DMS53 treated with DMSO at 0.1 percent for 48 hours (cell line): ENCODE data around the gene CASZ1.

Source experiments
- DNase-seq: peaks from one replicate; lab custom pipeline; 2025; ENCODE audit not compliant: unreplicated experiment; lab: John Stamatoyannopoulos, UW

CASZ1 gene

DNA sequence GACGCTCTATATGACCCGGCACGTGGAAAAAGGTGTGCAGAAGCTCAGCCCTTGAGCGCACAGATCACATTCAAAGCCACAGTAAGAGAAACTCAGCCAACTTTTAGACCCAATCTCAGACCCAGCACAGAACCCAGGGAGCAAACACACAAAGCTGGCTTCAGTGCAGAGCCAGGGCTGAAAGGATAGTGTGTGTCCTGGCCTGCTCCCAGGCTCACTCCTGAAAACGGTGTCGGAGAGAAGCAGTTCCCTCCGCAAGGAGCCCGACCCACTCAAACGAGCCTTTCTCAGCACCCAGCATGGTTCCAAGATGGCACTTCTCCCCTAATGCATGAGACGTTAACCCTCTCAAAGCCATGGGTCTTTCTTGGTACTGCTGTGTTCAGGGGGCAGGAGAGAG is 39.6 kb downstream of the CASZ1 start:
- no peak for DNase-seq

DNA sequence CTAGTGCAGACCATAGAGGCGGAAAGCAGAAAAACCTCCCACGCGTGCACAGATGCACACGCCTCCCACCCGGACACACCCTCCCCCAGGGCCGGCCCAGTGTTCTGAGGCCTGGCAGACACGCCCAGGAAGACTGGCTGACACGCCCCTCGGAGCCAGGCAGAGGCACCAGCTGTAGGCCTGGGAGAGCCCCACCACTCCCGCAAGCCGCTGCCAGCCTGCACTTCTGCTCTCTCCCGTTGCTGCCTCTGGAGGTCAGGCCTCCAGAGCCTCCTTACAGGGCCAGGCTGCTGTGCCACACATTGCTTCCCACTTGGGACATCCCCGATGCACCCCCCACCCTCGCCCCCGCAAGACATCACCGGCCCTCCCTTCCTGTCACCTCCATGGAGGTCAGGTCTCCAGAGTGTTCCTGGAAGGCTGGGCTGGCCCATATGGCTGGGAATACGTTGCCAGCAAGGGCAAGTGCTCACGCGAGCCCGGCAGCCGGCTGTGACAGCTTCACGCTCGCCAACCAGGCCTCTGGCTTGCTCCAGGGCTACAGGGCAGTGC is 40.4 kb downstream of the CASZ1 start:
- DNase-seq = no peak

DNA sequence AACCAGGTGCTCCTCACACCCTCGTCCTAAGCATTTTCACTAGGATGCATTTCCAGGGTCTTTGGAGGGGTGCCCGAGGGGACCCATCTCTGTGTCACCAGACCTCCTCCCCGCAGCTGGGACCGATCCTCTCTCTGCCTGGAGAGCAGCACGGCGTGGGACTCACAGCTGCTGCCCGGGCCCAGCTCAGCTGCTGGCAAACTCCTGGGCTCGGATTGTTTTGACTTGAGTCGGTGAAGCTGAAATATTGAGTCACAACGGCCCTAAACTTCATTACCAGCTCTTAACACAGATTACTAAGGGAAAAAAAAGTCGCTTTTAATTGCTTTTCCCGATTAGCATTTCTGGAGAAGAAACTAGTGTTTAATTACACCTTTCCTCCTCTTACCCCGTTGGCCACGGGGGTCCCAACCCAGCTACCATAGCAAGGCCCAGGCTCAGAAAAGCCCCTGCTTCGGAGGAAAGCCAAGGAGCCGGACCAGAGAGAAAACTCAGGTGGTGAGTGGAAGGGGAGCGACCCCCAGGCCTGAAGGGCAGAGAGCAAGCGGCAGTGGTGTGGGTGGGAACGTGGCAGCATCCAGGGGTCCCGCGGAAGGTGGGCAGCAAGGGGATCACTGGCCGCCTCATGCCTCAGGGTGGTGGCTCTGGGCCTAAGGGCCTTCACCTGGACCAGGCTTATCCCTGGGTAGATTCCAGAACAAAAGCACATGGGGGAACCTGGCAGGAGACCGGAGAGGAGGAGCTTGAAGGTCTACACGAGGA is 41.7 kb downstream of the CASZ1 start:
- no peak for DNase-seq

DNA sequence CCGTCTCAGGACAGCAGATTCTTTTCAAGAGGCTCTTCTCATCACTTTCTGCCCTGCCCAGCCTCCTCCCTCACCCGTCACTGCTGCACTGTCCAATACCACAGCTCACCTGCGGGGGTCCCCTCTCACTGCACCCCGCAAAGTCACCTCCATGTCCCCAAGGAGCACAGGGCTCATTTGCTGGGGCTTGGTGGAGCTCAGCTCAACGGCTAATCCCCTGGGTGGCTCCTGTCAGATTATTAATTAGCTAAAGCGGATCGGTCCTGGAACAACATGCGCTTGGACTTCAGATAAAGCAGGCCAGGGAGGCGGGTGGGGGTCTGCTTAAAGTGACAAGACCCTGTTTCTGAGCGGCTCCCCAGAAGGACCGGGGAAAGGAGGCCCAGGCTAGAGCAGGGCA is 43.1 kb downstream of the CASZ1 start:
- DNase-seq = no peak

DNA sequence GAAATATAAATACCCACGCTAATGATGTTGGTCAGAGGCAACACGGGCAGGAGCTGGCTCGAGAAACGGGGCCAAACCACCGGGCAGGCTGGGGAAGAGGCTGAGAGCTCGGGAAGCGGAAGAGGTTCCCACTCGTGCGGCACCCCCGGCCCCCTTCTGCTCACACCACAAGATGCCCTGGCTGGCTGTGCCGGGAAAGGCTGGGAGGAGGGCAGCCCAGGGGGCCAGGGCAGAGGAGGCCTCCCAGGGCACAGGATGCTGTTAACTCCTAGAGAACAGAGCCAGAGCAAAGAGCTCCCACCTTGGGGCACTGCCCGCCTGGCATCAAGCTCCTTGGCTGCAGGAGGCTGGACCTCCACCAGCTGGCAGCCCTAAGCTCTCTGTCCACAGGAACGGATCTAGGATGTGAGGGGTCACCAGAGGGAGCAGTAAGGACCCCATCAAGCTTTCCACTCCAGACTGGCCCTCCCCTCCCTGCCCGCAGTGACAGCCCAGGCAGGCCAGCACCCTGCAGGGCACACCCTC is 44.8 kb downstream of the CASZ1 start:
- no peak for DNase-seq

DNA sequence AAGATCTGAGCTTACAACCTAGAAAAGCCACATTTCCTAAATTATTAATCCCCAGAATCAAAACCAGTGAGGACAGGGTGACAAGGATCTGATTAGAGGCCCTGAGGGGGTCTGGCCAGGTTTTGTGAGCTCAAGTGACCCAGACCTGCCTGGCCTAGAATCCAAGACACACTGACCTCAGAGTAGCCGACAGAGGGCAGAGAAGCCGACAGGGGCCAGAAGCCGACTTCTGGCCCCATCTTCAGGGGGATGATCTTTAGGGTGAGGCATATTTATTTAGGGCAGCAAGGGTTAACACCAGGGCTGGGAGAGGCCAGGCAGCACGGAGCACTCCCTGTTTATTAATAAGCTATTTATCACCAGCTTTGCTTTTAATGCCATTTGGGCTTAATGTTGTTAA is 45.3 kb downstream of the CASZ1 start:
- DNase-seq = no peak

DNA sequence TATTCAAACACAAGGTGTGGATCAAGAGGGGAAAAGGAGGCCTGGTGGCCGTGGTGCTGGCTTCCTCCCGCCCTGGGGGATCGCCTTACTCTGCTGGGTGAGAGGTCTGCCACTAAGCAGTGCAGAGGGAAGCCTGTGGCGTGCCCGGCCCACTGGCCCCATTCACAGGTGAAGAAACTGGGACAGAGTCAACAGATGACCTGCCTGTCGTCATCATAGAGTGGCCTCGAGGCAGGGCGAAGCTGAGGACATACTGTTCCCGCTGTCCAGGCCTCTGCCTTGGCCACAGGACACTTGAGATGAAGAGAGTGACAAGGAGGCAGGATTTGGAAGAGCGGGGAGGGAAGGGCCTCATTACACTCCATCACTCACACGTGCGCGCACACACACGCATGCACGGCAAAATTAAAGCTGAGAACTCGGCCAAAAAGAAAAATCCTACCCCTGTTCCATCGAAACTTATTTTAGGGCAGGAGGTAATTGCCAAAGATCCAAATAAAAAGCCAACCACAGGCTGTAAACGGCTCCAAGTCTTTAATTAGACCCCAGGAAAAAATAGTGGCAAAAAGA is 50.5 kb downstream of the CASZ1 start:
- no peak for DNase-seq

DNA sequence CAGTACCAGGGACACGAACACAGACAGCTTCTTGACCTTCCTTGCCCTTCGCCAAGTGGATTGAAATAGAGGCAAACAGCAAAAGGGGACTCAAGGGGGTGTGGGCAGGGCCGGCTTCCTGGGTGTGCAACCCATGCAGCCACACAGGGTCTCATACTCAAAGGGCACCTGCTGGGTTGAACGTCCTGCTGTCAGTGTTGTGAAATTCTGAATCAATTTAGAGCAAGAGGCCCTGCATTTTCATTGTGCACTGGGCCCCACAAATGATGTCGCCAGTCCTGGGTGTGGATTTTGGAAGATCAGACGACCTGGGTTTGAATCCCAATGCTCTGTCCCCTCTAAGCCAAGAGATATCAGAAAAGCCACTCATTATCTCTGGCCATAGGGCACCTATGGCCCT is 51.1 kb downstream of the CASZ1 start:
- DNase-seq = no peak

DNA sequence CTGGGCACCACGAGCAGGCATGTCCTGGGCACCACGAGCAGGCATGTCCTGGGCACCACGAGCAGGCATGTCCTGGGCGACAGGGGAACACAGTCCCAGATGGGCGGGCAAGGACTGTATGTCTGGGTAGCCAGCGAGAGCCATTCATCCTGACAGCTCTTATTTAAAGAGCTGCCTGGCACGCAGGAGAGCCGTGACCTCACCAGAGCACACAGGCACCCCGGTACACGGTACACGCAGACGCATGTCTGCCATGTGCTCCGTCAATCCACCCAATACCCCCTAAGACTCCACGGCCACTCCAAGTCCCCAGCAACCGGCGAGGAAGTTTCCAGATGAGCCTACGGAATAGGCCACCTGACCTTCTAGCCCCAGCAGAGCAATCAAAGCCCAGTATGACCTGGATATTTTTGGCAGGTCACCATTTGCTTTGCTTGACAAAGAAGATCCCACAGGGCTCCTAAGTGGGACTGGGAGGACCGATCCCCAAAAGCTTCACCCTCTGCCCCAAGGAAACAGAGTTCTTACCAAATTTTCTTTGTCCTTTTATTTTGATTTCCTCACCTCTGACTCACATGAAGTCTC is 51.7 kb downstream of the CASZ1 start:
- no peak for DNase-seq

DNA sequence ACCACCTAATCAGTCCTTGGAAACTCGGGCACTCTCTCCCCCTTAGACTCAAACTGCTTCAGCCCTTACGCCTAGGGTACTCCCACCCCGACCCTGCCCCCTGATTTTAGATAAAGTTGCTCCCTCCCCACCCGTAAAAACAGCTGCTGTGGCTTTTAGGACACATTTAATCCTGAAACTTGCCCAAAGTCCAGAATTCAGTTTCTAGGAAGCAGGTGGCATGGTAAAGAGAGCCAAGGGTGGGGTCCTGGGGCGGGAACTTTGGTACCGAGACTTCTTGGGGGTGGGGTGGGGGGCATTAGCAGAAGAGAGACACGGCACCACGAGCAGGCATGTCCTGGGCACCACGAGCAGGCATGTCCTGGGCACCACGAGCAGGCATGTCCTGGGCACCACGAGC is 52.4 kb downstream of the CASZ1 start:
- no peak for DNase-seq

DNA sequence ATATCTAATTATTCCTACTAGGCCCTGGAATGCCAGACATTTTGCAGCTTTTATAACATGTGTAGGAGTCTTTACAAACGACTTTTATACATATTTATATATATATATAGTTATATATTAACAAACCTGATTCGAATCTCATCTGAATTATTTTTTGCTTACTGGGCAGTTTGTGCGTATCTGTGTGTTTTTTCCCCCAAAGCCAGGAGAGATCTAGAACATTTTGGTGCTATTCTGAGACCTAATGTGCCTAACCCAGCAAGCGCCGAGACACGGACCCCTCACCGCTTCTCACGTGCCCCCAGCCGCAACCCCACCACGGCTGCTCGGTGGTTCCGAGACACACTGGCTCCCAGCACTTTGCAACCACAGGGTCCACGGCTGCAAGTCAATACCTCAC is 54.8 kb downstream of the CASZ1 start:
- no peak for DNase-seq

DNA sequence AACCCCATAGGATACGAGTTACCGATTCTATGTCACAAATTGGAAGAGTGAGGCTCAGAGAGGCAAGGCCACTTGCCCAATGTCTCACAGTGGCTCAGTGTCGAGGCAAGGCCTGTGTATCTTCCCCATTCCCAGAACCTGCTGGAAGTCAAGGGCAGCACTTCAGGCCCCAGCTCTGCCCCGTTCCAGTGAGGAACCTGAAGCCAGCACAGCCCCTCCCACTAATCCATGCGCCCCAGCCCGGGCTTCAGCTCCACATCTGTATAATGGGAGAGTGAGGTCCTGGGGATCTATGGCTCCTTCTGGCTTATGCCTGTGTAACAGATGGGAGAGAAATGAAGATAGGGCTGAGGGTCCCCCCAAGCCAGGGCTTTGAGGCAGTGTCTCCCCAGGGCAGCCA is 56.3 kb downstream of the CASZ1 start:
- no peak for DNase-seq

DNA sequence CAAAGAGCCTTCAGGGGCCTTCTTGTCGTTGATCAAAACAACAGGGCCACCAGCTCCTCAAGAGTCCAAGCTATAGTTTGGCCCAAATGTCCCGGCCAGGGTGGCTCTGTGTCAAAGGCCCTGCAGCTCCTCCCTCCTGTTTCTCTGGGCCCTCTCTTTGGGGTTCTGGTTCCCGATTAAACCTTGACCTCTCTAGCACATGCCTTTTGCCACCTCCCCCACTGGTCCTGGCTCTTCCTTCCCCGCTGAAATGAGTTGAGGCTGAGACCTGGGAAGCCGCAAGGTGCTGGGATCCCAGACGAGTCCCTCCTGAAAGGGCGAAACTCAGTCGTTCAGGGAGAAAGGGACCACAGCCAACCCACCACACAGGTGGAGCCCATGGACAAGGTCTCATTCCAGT is 56.9 kb downstream of the CASZ1 start:
- DNase-seq = no peak

DNA sequence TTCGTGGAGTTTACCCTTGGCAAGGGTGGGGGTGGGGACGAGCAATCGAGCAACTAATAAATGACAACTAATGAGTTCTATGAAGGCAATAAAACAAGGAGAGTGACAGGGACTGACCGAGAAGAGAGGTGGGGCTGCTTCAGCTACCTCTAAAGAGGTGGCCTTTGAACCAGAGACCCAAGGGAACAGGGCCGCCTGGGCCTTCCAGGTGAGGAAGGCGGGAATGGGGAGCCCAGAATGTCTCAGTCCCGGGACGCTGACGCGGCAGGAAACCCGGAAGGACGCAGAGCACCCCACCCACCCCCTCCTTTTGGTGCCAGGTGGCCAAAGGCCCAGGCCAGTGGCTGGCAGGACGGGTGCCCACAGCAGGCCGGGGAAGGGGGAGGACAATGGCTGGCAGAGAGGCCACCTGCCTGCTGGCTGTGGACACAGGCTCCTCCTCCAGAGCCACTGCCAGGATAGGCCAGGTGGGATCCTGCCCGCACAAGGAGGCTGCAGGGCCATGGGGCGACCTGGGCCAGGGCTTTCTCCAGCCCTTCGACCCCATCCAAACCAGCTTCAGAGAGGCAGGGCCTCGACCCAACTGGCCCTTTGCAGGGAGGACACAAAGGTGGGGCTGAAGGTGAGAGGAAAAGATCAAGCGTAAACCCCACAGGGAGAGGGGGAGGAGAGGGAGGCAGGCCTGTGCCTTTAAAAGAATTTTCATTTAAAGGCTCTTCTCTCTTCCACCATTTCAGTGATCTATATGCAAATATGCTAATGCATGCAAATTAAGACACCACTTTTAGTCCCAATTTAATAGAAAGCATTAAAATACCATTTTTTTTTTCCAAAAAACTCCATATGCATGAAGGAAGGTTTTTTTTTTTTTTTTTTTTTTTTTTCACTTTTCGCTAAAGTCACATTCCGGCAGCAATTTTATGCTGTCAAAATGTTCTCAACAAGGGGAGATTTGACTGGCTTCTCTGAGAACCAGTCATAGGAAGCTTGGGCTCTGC is 58.1 kb downstream of the CASZ1 start:
- DNase-seq = no peak

DNA sequence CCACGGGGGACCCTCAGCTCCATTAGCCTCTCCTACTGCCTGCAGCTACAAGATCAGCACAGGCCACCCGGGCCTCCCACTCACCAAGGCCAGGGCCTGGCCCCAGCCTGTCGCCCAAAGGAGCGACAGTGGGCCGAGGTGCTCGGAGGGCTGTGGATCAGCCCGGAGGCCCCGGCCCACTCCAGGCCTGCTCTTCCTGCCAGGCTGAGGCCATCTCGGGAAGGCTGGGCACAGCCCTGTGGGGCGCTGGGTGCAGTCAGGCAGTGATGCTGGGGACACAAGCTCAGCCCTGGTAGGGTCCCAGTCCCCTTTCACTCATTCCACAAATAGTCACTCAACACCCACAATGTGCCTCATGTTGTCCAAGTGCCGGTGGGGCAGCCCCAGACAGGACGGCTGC is 58.8 kb downstream of the CASZ1 start:
- DNase-seq = no peak

DNA sequence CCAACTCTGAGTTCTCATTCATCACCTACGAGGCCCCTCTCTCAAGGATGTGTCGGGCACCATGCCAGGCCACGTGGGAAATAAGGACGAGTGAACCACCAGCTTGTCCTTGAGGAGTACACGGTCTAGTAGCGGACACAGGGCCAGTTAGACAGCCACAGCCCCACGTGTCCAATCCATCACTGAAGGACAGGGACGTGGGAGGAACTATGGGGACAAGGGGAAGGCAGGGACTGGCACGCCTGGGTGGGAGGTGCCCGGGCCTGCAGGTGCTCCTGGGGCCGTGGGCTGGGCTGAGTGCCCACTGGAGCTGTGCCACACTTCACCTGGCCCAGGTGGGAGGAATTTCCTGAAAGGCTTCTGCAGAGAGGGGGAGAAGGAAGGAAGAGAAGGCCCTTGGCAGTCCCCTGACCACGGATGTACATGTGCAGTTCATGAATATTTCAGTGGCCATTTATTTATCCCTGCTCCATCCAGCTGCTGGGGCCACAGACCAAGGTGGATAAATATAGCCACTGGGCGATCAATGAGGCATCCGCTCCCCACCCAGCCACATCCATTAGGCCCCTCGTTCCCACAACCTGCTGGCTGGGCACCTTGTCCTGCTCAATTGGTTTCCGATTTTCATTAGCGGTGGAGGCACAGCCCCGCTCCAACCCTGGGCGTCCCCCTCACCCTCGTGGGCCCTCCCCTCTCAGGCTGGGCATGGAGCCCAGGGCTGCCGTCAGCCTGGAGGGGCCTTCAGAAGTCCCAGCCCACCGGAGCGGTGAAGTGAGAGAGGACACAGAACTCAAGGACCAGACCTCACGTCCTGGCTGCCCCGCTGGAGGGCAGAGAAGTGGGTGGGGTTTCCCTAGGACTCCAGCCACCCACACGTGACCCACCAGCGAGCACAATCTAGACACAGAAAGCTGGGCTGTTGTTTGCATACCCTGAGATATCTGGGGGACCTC is 59.5 kb downstream of the CASZ1 start:
- DNase-seq = no peak

DNA sequence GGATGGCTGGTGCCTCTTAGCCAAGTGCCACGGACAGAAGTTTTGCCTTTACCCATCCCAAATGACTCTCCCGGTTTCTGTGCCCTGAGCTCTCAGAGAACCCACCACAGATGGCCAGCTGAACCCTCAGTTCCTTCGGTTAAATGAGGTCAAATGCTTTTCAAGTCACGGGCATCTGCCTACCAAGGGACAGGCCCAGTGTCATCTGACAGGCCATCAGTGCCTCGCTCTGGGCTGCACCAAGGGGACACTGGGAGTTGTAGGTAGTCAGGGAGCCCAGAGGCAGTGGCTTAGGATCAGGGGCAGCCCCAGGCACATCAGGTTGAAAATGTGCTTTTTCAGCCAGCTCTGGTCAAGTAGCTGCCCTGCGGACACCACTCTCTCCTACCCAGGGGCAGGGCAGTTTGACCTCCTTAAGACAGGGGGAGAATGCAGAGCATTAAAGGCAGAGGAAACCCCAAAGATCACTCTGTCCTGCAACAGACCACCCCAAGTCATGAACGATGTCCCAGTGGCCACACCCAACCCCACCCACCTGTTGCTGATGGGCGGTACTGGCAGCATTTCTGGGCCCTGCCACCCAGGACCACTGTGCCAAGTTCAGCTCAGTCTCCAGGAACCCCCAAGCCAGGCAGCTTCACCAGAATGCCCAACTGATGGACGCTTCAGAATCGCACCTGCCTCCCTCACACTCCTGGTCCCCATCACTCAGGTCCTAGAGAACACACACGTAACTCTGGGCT is 60.7 kb downstream of the CASZ1 start:
- no peak for DNase-seq

DNA sequence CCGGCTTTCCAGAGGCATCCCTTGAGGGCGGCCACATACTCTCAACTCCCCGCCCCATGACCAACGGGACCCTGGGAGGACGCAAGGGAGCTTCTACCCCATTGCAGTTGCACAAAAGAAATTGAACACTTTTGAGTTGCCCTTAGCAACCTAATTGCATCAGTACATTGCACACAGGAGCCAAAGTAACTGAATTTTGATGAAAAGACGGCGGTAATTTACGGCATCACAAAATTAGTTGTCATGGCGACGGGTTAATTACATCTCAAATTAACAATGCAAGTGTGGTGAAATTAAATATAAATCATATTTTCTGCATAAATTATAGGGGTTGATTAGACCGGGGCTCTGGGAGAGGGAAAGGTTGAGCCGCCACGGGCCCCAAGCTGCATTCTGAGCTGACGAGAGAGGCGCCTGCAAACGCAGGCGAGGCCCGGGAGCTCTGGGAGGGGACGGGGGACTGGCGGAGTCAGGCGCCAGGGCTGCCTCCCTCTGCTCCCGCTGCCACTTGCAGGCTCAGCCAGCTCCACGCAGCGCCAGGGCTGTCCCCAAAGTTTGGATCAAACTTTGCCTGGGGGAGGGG is 61.4 kb downstream of the CASZ1 start:
- DNase-seq = no peak

DNA sequence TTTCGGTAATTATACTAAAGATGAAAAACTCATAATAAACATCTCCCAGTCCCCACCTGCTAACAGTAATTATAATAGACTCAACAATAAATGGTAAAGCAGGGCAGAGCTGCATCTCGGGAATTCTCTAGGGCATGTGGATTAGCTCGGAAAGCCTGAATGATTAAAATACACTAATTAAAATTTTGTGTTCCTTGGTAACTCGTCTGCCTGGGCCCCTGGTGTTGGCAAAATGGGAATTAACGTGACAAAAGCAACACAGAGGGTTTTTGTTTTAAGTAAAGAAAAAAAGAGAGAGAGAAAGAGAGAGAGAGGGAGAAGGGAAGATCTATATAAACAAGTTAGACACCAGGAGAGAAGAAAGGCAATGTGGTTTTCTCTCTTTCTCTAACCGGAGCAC is 62.1 kb downstream of the CASZ1 start:
- DNase-seq = no peak
